OCI-M1 (cell line): ENCODE measurements around the gene ANKRD16.
"Not testable (repeated sequence)": the region's sequence is repeated elsewhere in the genome, so short reads cannot be mapped to it uniquely, and the experiment has no call there.

Experiments
- DNase-seq: peaks from one replicate; lab custom pipeline; 2025; lab: John Stamatoyannopoulos, UW

Gene ANKRD16

GRCh38 chr10:5835446-5836095 lies 54.1 kb downstream of the ANKRD16 start:
- DNase-seq, result no peak

GRCh38 chr10:5833814-5834213 lies 55.9 kb downstream of the ANKRD16 start:
- DNase-seq, result peak; percentile 20

GRCh38 chr10:5832946-5833345 lies 56.7 kb downstream of the ANKRD16 start:
- no peak for DNase-seq

GRCh38 chr10:5831446-5831782 lies 58.3 kb downstream of the ANKRD16 start:
- DNase-seq, result no peak

- no peak for DNase-seq
These were observed 58.9 kb downstream of the ANKRD16 start for GRCh38 chr10:5830629-5831445.

GRCh38 chr10:5829267-5829666 lies 60.4 kb downstream of the ANKRD16 start:
- DNase-seq, result peak; percentile 87

GRCh38 chr10:5828725-5829124 lies 61.0 kb downstream of the ANKRD16 start:
- DNase-seq, result no peak

GRCh38 chr10:5827841-5828240 lies 61.9 kb downstream of the ANKRD16 start:
- DNase-seq, result no peak

- DNase-seq, result not testable (repeated sequence)
These were observed 63.2 kb downstream of the ANKRD16 start for GRCh38 chr10:5826511-5826910.

- no peak for DNase-seq
These were observed 70.8 kb downstream of the ANKRD16 start for GRCh38 chr10:5818894-5819293.

GRCh38 chr10:5818048-5818331 lies 71.7 kb downstream of the ANKRD16 start:
- no peak for DNase-seq

GRCh38 chr10:5817322-5818047 lies 72.2 kb downstream of the ANKRD16 start:
- DNase-seq, result no peak

GRCh38 chr10:5816170-5816569 lies 73.5 kb downstream of the ANKRD16 start:
- DNase-seq, result peak; percentile 18

- peak; percentile 83 for DNase-seq
These were observed 75.3 kb downstream of the ANKRD16 start for GRCh38 chr10:5814110-5815107.

- peak; percentile 98 for DNase-seq
These were observed 76.2 kb downstream of the ANKRD16 start, which contains the start of gene GDI2 for GRCh38 chr10:5813341-5814109. Gene GDI2 (minus strand): TSS chr10:5813434. CDS start chr10:5813258, 176 bp downstream.

- no peak for DNase-seq
These were observed 76.7 kb downstream of the ANKRD16 start for GRCh38 chr10:5813091-5813340.

- peak; percentile 65 for DNase-seq
These were observed 77.2 kb downstream of the ANKRD16 start for GRCh38 chr10:5812283-5813090.
